ENCODE measurements around the gene TJP2.

DNA sequence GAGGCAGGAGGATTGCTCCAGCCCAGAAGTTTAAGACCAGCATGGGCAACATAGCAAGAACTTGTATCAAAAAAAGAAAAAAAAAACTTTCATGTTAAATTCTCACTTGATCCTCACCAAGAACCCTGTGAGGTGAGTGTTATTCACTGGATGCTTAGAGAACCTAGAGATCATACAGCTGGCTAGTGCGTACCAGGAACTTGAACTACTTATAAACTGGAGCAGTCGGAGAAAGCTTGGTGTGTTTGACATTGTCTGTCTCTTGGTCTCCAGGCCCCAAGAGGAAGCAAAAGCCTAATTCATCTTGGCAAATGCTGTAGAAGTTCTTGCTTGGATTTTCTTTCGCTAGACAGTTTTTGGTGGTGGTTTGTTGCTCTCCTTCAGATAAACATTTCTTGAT lies 18.1 kb downstream of the TJP2 start:
- TF ChIP-seq, protein P1, sequence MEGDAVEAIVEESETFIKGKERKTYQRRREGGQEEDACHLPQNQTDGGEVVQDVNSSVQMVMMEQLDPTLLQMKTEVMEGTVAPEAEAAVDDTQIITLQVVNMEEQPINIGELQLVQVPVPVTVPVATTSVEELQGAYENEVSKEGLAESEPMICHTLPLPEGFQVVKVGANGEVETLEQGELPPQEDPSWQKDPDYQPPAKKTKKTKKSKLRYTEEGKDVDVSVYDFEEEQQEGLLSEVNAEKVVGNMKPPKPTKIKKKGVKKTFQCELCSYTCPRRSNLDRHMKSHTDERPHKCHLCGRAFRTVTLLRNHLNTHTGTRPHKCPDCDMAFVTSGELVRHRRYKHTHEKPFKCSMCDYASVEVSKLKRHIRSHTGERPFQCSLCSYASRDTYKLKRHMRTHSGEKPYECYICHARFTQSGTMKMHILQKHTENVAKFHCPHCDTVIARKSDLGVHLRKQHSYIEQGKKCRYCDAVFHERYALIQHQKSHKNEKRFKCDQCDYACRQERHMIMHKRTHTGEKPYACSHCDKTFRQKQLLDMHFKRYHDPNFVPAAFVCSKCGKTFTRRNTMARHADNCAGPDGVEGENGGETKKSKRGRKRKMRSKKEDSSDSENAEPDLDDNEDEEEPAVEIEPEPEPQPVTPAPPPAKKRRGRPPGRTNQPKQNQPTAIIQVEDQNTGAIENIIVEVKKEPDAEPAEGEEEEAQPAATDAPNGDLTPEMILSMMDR (IDR thresholded peaks at IDR 0.05; ENCODE audit: low read depth, low read length): no peak
- TF ChIP-seq EZH2phosphoT487 (IDR thresholded peaks at IDR 0.05; ENCODE audit: low read depth): no peak
